Lower leg skin (tissue), 3 donors: Measurements from ENCODE around the gene WASF3.

Experiments
- CTCF ChIP-seq, 3 donors: fragments of 450-650 bp; IDR thresholded peaks; one replicate each; pipeline ENCODE4 v1.5.1; 2016; ENCODE audit warnings: antibody characterized with exemption in 3 of 3, mild to moderate bottlenecking in 3 of 3, moderate library complexity in 2 of 3
- POLR2A ChIP-seq, 2 donors: fragments of 450-650 bp; IDR thresholded peaks; one replicate each; pipeline ENCODE4 v1.6.1; 2016 to 2017; ENCODE audit warnings: antibody characterized with exemption in 2 of 2, mild to moderate bottlenecking in 1 of 2, moderate library complexity in 1 of 2

- TF ChIP-seq CTCF (IDR thresholded peaks at IDR 0.05) (no peak), POLR2A (IDR thresholded peaks at IDR 0.05) (no peak)
Observed at GRCh38 chr13:26568132-26568815, 10.8 kb downstream of the WASF3 start.
